Measurements from ENCODE around the gene MAGI1. TPM values are rescaled to one million over a fixed set of nuclear protein-coding genes. Genes with fewer than 3 reads are reported as not detected.

MAGI1 gene
- total RNA-seq, 1 experiment from 2014 or later: 58.2 TPM

DNA sequence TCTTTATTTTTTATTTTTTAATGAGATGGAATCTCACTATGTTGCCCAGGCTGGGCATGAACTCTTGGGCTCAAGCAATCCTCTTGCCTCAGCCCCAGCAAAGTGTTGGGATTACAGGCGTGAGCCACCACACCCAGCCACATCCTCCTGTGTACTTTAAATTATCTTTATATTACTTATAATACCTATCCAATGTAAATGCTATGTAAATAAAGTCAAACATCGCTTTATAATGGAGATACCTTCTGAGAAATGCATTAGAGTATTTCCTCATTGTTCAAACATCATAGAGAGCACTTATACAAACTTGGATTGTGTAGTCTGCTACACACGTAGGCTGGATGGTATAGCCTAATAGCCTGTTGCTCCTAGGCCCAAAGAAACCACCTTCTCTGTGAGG lies 41.4 kb upstream of the MAGI1 start:
- ATAC-seq (no peak), DNase-seq (ENCODE audit: low spot score) (no peak)
- POLR2A ChIA-PET: interaction anchor here (0.5 kb wide), 2 partner anchors 15 to 35 kb away, joined by 3 read pairs; no protein-coding TSS in a partner anchor
- TF ChIP-seq CREM (CRISPR knock-in tag; IDR thresholded peaks at IDR 0.05) (no peak), HMGXB4 (CRISPR knock-in tag; IDR thresholded peaks at IDR 0.05) (no peak), ZNF281 (CRISPR knock-in tag; IDR thresholded peaks at IDR 0.05) (no peak), RELA (CRISPR knock-in tag; IDR thresholded peaks at IDR 0.05; ENCODE audit: borderline replicate concordance) (no peak), JAZF1 (CRISPR knock-in tag; IDR thresholded peaks at IDR 0.05) (no peak)
- TF ChIP-seq, protein P1, sequence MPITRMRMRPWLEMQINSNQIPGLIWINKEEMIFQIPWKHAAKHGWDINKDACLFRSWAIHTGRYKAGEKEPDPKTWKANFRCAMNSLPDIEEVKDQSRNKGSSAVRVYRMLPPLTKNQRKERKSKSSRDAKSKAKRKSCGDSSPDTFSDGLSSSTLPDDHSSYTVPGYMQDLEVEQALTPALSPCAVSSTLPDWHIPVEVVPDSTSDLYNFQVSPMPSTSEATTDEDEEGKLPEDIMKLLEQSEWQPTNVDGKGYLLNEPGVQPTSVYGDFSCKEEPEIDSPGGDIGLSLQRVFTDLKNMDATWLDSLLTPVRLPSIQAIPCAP (CRISPR knock-in tag; IDR thresholded peaks at IDR 0.05): no peak
- TF ChIP-seq, protein P2, sequence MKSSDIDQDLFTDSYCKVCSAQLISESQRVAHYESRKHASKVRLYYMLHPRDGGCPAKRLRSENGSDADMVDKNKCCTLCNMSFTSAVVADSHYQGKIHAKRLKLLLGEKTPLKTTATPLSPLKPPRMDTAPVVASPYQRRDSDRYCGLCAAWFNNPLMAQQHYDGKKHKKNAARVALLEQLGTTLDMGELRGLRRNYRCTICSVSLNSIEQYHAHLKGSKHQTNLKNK (CRISPR knock-in tag; IDR thresholded peaks at IDR 0.05): no peak
- Mint-ChIP-seq H3K27ac (no peak overlapping the region), H3K9me3 (no peaks in the 10 kb centered on the region), H3K27me3 (ENCODE audit: low read depth) (no peaks in the 10 kb centered on the region), H3K4me1 (no peaks in the 10 kb centered on the region), H3K4me3 (no peak overlapping the region), H3K36me3 (no peaks in the 10 kb centered on the region)
- CTCF ChIA-PET: no interaction called here

GRCh38 chr3:66077973-66078372 lies 39.3 kb upstream of the MAGI1 start:
- H3K27me3 Mint-ChIP-seq (ENCODE audit: low read depth): no peaks in the 10 kb centered on the region
- H3K36me3 Mint-ChIP-seq: no peaks in the 10 kb centered on the region
- no peak overlapping the region for H3K27ac Mint-ChIP-seq
- no peaks in the 10 kb centered on the region for H3K9me3 Mint-ChIP-seq
- ATAC-seq (no peak), DNase-seq (ENCODE audit: low spot score) (no peak)
- H3K4me1 Mint-ChIP-seq: no peaks in the 10 kb centered on the region
- ChIA-PET POLR2A (no interaction called here), CTCF (interaction anchor here (0.6 kb wide), 1 partner anchor 295 kb away, joined by 3 read pairs; no protein-coding TSS in a partner anchor)
- H3K4me3 Mint-ChIP-seq: no peak overlapping the region
- TF ChIP-seq NR1H2 (CRISPR knock-in tag; IDR thresholded peaks at IDR 0.05) (no peak), CTCF (IDR thresholded peaks at IDR 0.05) (no peak), GABPB1 (CRISPR knock-in tag; IDR thresholded peaks at IDR 0.05) (no peak), GRHL2 (CRISPR knock-in tag; IDR thresholded peaks at IDR 0.05; ENCODE audit: insufficient replicate concordance, severe bottlenecking) (no peak), TEAD4 (CRISPR knock-in tag; IDR thresholded peaks at IDR 0.05) (no peak), ZNF121 (CRISPR knock-in tag; IDR thresholded peaks at IDR 0.05) (no peak)
- TF ChIP-seq, protein P3, sequence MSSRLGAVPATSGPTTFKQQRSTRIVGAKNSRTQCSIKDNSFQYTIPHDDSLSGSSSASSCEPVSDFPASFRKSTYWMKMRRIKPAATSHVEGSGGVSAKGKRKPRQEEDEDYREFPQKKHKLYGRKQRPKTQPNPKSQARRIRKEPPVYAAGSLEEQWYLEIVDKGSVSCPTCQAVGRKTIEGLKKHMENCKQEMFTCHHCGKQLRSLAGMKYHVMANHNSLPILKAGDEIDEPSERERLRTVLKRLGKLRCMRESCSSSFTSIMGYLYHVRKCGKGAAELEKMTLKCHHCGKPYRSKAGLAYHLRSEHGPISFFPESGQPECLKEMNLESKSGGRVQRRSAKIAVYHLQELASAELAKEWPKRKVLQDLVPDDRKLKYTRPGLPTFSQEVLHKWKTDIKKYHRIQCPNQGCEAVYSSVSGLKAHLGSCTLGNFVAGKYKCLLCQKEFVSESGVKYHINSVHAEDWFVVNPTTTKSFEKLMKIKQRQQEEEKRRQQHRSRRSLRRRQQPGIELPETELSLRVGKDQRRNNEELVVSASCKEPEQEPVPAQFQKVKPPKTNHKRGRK (CRISPR knock-in tag; IDR thresholded peaks at IDR 0.05; ENCODE audit: borderline replicate concordance): no peak
- TF ChIP-seq, protein P4, sequence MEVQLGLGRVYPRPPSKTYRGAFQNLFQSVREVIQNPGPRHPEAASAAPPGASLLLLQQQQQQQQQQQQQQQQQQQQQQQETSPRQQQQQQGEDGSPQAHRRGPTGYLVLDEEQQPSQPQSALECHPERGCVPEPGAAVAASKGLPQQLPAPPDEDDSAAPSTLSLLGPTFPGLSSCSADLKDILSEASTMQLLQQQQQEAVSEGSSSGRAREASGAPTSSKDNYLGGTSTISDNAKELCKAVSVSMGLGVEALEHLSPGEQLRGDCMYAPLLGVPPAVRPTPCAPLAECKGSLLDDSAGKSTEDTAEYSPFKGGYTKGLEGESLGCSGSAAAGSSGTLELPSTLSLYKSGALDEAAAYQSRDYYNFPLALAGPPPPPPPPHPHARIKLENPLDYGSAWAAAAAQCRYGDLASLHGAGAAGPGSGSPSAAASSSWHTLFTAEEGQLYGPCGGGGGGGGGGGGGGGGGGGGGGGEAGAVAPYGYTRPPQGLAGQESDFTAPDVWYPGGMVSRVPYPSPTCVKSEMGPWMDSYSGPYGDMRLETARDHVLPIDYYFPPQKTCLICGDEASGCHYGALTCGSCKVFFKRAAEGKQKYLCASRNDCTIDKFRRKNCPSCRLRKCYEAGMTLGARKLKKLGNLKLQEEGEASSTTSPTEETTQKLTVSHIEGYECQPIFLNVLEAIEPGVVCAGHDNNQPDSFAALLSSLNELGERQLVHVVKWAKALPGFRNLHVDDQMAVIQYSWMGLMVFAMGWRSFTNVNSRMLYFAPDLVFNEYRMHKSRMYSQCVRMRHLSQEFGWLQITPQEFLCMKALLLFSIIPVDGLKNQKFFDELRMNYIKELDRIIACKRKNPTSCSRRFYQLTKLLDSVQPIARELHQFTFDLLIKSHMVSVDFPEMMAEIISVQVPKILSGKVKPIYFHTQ (CRISPR knock-in tag; IDR thresholded peaks at IDR 0.05): no peak
- TF ChIP-seq, protein P2 (CRISPR knock-in tag; IDR thresholded peaks at IDR 0.05): no peak
- TF ChIP-seq, protein P5, sequence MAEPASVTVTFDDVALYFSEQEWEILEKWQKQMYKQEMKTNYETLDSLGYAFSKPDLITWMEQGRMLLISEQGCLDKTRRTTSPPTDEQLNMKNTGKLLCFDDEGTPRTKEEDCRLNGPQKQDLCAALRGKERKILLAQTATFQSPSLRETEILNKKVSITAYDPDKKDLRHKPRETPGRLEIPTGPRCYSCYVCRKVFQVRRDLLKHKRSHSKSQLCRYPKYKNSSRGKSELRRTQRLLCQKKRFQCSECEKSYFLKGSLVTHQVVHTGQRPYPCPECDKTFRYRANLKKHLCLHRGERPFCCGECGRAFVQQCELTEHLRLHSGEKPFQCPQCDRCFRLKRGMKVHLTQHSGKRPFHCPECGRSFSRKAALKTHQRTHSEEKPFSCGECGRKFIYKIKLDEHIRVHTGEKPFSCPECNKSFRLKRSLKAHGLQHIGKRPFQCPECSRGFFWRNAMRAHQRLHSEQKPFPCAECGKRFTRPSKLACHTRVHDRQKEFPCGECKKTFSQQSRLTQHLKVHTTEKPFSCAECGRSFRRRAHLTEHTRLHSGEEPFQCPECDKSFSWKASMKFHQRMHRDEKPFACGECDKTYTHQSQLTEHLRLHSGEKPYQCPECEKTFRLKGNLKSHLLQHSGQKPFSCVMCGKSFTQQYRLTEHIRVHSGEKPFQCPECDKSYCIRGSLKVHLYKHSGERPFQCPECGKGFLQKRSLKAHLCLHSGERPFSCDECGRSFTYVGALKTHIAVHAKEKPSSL (CRISPR knock-in tag; conservative IDR thresholded peaks at IDR 0.05): no peak
- TF ChIP-seq, protein P6, sequence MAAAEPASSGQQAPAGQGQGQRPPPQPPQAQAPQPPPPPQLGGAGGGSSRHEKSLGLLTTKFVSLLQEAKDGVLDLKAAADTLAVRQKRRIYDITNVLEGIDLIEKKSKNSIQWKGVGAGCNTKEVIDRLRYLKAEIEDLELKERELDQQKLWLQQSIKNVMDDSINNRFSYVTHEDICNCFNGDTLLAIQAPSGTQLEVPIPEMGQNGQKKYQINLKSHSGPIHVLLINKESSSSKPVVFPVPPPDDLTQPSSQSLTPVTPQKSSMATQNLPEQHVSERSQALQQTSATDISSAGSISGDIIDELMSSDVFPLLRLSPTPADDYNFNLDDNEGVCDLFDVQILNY (CRISPR knock-in tag; IDR thresholded peaks at IDR 0.05): no peak
- TF ChIP-seq, protein P1 (CRISPR knock-in tag; IDR thresholded peaks at IDR 0.05): no peak

All from WTC11 (cell line).